DMS 273 treated with DMSO at 0.1 percent for 48 hours (cell line): ENCODE results near the gene CCDC124.

Experiments
- DNase-seq: peaks from one replicate; lab custom pipeline; 2025; lab: John Stamatoyannopoulos, UW

CCDC124 gene

GRCh38 chr19:17953869-17954268 lies 21.1 kb downstream of the CCDC124 start:
- no peak for DNase-seq

GRCh38 chr19:17954401-17954800 lies 21.6 kb downstream of the CCDC124 start:
- no peak for DNase-seq

GRCh38 chr19:17957149-17957849 lies 24.5 kb downstream of the CCDC124 start:
- DNase-seq = no peak

GRCh38 chr19:17957885-17958284 lies 25.1 kb downstream of the CCDC124 start:
- DNase-seq = no peak

- DNase-seq = no peak
Measured at GRCh38 chr19:17963936-17964691, 31.3 kb downstream of the CCDC124 start.

- no peak for DNase-seq
Measured at GRCh38 chr19:17965370-17966128, 32.7 kb downstream of the CCDC124 start.

GRCh38 chr19:17966129-17966483 lies 33.3 kb downstream of the CCDC124 start:
- no peak for DNase-seq

- no peak for DNase-seq
Measured at GRCh38 chr19:17966550-17967256, 33.9 kb downstream of the CCDC124 start, which contains the start of gene KCNN1. Gene KCNN1, plus strand, starts transcription at chr19:17967107. Its CDS starts 6,782 bp downstream, at chr19:17973889.

- DNase-seq = no peak
Measured at GRCh38 chr19:17967257-17968051, 34.6 kb downstream of the CCDC124 start.

- peak; percentile 20 for DNase-seq
Measured at GRCh38 chr19:17968362-17968761, 35.5 kb downstream of the CCDC124 start.

GRCh38 chr19:17969096-17969792 lies 36.4 kb downstream of the CCDC124 start:
- DNase-seq = no peak

- no peak for DNase-seq
Measured at GRCh38 chr19:17972230-17972629, 39.4 kb downstream of the CCDC124 start.

- no peak for DNase-seq
Measured at GRCh38 chr19:17973759-17974158, 40.9 kb downstream of the CCDC124 start.

- DNase-seq = no peak
Measured at GRCh38 chr19:17974551-17974950, 41.7 kb downstream of the CCDC124 start.

GRCh38 chr19:17975032-17975431 lies 42.2 kb downstream of the CCDC124 start:
- no peak for DNase-seq

- DNase-seq = no peak
Measured at GRCh38 chr19:17977021-17977420, 44.2 kb downstream of the CCDC124 start.

- DNase-seq = no peak
Measured at GRCh38 chr19:17977488-17977887, 44.7 kb downstream of the CCDC124 start.

GRCh38 chr19:17981611-17982010 lies 48.8 kb downstream of the CCDC124 start:
- no peak for DNase-seq

- DNase-seq = no peak
Measured at GRCh38 chr19:17982430-17982829, 49.6 kb downstream of the CCDC124 start.

- no peak for DNase-seq
Measured at GRCh38 chr19:17985037-17985818, 52.4 kb downstream of the CCDC124 start.
